Panc1 (cell line): Measurements from ENCODE around the gene TMC8. TPM values are rescaled to one million over a fixed set of nuclear protein-coding genes. Genes with fewer than 3 reads are reported as not detected.

Experiments used
- ATAC-seq: fragments of 200-7000 bp; cut with Tn5 transposase; 2 replicates; pipeline ENCODE4 v1.9.1; 2020; ENCODE audit warnings: mild to moderate bottlenecking, moderate library complexity
- BruUV-seq: library from RNA; stranded (reverse); fragments of 400-500 nt; replicated peaks from 2 replicates; lab custom pipeline; 2021; lab: Mats Ljungman, UMichigan
- CTCF ChIA-PET: fragments of 300-600 bp; sonication (Branson Sonifier 250); formaldehyde crosslinking; loops from one replicate; lab custom pipeline; 2022; ENCODE audit warnings: antibody characterized with exemption; lab: Charles Lee
- POLR2A ChIA-PET: fragments of 300-600 bp; sonication (Branson Sonifier 250); formaldehyde crosslinking; loops from one replicate; lab custom pipeline; 2022; ENCODE audit warnings: antibody characterized with exemption; lab: Charles Lee
- DNase-seq: peaks from one replicate; pipeline ENCODE4 v3.0.0-alpha.2; 2010; ENCODE audit warnings: low read depth, low spot score
- H3K27ac ChIP-seq: 2 replicates; pipeline ENCODE4 v1.5.1; 2011; ENCODE audit warnings: mild to moderate bottlenecking, low read length, inconsistent platforms
- H3K27me3 ChIP-seq: fragments of 200-500 bp; sonication (Bioruptor generic); 2 replicates; pipeline ENCODE4 v1.6.0; 2014; ENCODE audit warnings: low read length, inconsistent platforms; ENCODE audit not compliant: control insufficient read depth, insufficient read depth
- H3K36me3 ChIP-seq: fragments of 200-500 bp; sonication (Bioruptor generic); 2 replicates; pipeline ENCODE4 v1.5.1; 2014; ENCODE audit warnings: inconsistent platforms, mild to moderate bottlenecking, low read length, moderate library complexity; ENCODE audit not compliant: control insufficient read depth, insufficient read depth
- H3K4me1 ChIP-seq: 2 replicates; pipeline ENCODE4 v1.5.1; 2011; ENCODE audit warnings: inconsistent platforms, mild to moderate bottlenecking, low read length, moderate library complexity; ENCODE audit not compliant: control insufficient read depth, insufficient read depth
- H3K4me3 ChIP-seq, 2 experiments: 2 replicates each; pipeline ENCODE4 v1.5.1; 2011 to 2012; ENCODE audit warnings: low read depth in 2 of 2, low read length in 2 of 2, mild to moderate bottlenecking in 2 of 2, inconsistent platforms in 1 of 2, moderate library complexity in 1 of 2
- H3K9me3 ChIP-seq: fragments of 200-500 bp; sonication (Bioruptor generic); 2 replicates; pipeline ENCODE4 v1.5.1; 2014; ENCODE audit warnings: low read depth, mild to moderate bottlenecking, inconsistent platforms, low read length, moderate library complexity; ENCODE audit not compliant: control insufficient read depth, insufficient read depth
- CTCF ChIP-seq: fragments of 450-650 bp; IDR thresholded peaks from 2 replicates; pipeline ENCODE4 v1.5.1; 2017; ENCODE audit warnings: mild to moderate bottlenecking
- POLR2AphosphoS5 ChIP-seq: IDR thresholded peaks from 2 replicates; pipeline ENCODE4 v1.6.1; 2012; ENCODE audit warnings: mild to moderate bottlenecking, low read depth, low read length, moderate library complexity
- SIN3A ChIP-seq: IDR thresholded peaks from 2 replicates; pipeline ENCODE4 v1.6.1; 2012; ENCODE audit warnings: low read depth, mild to moderate bottlenecking, low read length, moderate library complexity, borderline replicate concordance; ENCODE audit not compliant: insufficient read depth
- TCF7L2 ChIP-seq: IDR thresholded peaks from 2 replicates; pipeline ENCODE4 v1.6.1; 2011; ENCODE audit warnings: mild to moderate bottlenecking, low read depth, low read length, inconsistent platforms
- in situ Hi-C: cut with HindIII; loops from 2 replicates; pipeline ENCODE4 v1.10.0; 2016; ENCODE audit warnings: low sequenced_read_pairs, low pct_unique_long_range_greater_than_20kb
- intact Hi-C: fragments of 100-400 bp; cut with micrococcal nuclease; formaldehyde crosslinking; loops from one replicate; pipeline ENCODE4 v1.10.0; 2022; ENCODE audit not compliant: unreplicated experiment
- total RNA-seq: library from RNA; stranded (reverse); gene quantifications from one replicate; pipeline ENCODE4 v1.2.1, GENCODE V29; 2021; ENCODE audit not compliant: unreplicated experiment
- TF ChIP-seq, protein P1 (sequence below), 2 experiments: IDR thresholded peaks; 2 replicates each; pipeline ENCODE4 v1.6.1; 2011 to 2012; ENCODE audit warnings: low read depth in 2 of 2, control low read depth in 1 of 2, low read length in 1 of 2, mild to moderate bottlenecking in 1 of 2, moderate library complexity in 1 of 2; ENCODE audit not compliant: insufficient read depth in 1 of 2

Gene TMC8
- total RNA-seq, 1 experiment from 2014 or later = 1.4 TPM

DNA sequence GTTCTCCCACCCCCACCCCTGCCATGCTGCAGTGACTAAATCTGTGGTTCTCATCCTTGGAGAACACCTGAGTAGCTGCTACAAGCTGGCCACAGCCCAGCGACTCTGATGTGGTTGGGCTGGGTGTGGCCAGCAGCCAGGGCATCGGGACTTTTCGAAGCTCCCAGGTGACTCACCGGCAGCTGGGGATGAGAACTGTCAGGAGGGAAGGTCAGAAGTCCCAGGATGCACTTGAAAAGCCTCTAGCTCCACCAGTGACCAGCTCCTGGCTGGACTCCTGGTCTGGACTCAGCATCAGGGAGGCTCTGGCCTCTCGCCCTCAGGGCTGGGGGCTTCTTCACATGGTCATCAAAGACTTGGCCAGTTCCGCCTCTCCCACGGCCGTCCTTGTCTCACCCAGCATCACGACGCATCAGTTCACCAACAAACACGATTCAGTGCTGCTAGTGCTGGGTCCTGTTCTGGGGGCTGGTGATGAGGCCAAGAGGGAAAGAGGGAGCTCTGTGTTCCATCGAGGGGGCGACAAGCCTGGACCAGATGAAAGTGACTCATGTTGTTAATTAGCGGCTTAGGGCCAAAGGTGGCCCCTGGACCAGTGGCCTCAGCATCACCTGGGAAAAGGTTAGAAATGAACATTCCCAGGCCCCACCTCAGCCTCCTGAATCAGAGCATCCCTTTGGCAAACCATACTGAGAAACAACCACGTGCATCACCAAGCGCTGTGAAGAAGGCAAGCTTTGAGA, 11.7 kb downstream of the TMC8 start:
- no peak for DNase-seq
- peak; percentile 83 for TF ChIP-seq TCF7L2
- TF ChIP-seq, protein P1, sequence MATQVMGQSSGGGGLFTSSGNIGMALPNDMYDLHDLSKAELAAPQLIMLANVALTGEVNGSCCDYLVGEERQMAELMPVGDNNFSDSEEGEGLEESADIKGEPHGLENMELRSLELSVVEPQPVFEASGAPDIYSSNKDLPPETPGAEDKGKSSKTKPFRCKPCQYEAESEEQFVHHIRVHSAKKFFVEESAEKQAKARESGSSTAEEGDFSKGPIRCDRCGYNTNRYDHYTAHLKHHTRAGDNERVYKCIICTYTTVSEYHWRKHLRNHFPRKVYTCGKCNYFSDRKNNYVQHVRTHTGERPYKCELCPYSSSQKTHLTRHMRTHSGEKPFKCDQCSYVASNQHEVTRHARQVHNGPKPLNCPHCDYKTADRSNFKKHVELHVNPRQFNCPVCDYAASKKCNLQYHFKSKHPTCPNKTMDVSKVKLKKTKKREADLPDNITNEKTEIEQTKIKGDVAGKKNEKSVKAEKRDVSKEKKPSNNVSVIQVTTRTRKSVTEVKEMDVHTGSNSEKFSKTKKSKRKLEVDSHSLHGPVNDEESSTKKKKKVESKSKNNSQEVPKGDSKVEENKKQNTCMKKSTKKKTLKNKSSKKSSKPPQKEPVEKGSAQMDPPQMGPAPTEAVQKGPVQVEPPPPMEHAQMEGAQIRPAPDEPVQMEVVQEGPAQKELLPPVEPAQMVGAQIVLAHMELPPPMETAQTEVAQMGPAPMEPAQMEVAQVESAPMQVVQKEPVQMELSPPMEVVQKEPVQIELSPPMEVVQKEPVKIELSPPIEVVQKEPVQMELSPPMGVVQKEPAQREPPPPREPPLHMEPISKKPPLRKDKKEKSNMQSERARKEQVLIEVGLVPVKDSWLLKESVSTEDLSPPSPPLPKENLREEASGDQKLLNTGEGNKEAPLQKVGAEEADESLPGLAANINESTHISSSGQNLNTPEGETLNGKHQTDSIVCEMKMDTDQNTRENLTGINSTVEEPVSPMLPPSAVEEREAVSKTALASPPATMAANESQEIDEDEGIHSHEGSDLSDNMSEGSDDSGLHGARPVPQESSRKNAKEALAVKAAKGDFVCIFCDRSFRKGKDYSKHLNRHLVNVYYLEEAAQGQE (IDR thresholded peaks at IDR 0.05; ENCODE audit: insufficient read depth in 1 of 2, low read depth in 2 of 2, low read length in 1 of 2) = no peak
- ChIA-PET POLR2A (interaction anchor here (1.2 kb wide), 1 partner anchor 27 kb away, joined by 3 read pairs; no protein-coding TSS in a partner anchor), CTCF (interaction anchor here (1.2 kb wide), 1 partner anchor 57 kb away, joined by 3 read pairs; no protein-coding TSS in a partner anchor)
- Histone ChIP-seq H3K4me1 (peaks cover 39% of the 10 kb centered on the region), H3K4me3 (0 out of 4 replicates have a peak overlapping the region, but pooled peaks of 1 of the 2 experiments have one; percentile 20), H3K36me3 (no peaks in the 10 kb centered on the region), H3K9me3 (no peaks in the 10 kb centered on the region), H3K27me3 (no peaks in the 10 kb centered on the region), H3K27ac (peak overlapping the region; percentile 49)
- BruUV-seq = no TSS peak
- intact Hi-C loops (no loop called here), in situ Hi-C loops (no loop called here)
- peak; percentile 2; the same call in 1 of the 2 replicates for ATAC-seq

DNA sequence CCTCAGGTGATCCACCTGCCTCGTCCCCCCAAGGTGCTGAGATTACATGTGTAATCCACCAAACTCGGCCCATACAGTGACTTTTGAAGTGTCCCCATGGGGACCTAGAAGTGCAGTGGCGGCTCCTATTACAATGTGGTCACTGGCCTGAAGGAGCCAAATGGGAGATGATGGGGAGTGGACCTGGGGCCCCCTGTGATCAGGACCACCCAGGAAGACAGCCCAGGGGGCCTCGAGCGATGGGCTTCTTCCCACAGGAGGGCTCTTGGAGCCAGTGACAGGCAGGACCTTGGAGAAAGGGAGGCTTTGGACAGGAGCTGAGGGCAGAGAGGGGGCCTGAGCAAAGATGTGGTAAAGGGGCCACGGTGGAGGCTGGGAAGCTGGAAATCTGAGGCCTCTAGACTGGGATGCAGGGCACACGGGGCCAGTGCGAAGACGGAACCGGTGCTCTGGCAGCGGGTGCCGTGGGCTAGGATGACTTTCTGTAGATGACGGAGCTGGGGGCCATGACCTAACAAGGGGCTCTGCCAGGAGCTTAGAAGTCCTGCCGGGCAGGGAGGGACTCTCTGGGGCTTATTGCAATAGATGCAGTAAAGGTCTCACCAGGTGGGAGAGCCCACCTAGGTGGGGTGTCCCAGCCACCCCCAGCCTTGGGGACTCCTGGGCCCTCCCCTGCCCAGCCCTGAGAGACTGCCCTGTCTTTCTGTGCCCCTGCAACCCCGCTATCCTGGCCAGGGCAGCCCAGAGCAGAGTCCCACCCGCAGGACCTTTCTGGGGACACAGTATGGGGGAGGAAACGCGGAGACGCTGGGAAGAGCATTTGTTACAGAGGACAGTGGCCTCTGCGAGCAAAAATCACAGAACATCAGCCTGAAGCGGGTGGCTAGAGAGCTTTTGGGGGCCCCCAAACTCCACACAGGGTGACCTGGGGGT, 12.9 kb downstream of the TMC8 start:
- no peaks in the 10 kb centered on the region for H3K36me3 ChIP-seq
- no peak for ATAC-seq
- no peak for DNase-seq
- TF ChIP-seq POLR2AphosphoS5 (no peak), SIN3A (no peak), CTCF (no peak), TCF7L2 (no peak)
- TF ChIP-seq, protein P1 (IDR thresholded peaks at IDR 0.05; ENCODE audit: insufficient read depth in 1 of 2, low read depth in 2 of 2, low read length in 1 of 2) = no peak
- BruUV-seq = no TSS peak
- no peaks in the 10 kb centered on the region for H3K27me3 ChIP-seq
- ChIA-PET CTCF (interaction anchor here (1.2 kb wide), 1 partner anchor 59 kb away, joined by 3 read pairs; no protein-coding TSS in a partner anchor), POLR2A (interaction anchor here (0.5 to 1.2 kb wide), 3 partner anchors 21 to 139 kb away, joined by 3 read pairs; no protein-coding TSS in a partner anchor)
- no peaks in the 10 kb centered on the region for H3K9me3 ChIP-seq
- peaks cover 39% of the 10 kb centered on the region for H3K4me1 ChIP-seq
- in situ Hi-C loops = no loop called here
- H3K27ac ChIP-seq = peak overlapping the region; percentile 76
- intact Hi-C loops = no loop called here
- H3K4me3 ChIP-seq = no peak overlapping the region
